Measurements from ENCODE around the gene BCAM. TPM values are rescaled to one million over a fixed set of nuclear protein-coding genes. Genes with fewer than 3 reads are reported as not detected.
"Not testable (repeated sequence)": the region's sequence is repeated elsewhere in the genome, so short reads cannot be mapped to it uniquely, and the experiment has no call there.

BCAM gene
- total RNA-seq, 1 experiment from 2014 or later, result 73.0 TPM

DNA sequence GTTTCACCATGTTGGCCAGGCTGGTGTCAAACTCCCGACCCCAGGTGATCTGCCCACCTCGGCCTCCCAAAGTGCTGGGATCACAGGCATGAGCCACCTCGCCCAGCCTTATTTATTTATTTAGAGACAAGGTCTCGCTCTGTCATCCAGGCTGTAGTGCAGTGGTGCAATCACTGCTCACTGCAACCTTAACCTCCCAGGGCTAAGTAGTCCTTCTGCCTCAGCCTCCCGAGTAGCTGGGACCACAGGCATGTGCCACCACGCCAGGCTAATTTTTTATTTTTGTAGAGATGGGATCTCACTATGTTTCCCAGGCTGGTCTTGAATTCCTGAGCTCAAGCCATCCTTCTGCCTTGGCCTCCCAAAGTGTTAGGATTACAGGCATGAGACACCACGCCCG is 25.5 kb downstream of the BCAM start:
- H3K27me3 Mint-ChIP-seq (ENCODE audit: low read depth), result peaks cover 80% of the 10 kb centered on the region
- H3K79me2 ChIP-seq (ENCODE audit: insufficient read depth, low read length); H3K14ac ChIP-seq (ENCODE audit: insufficient read depth, low read length); H3K27me3 ChIP-seq (ENCODE audit: insufficient read depth, low read length); H3T11ph ChIP-seq (ENCODE audit: low read length); H2BK5ac ChIP-seq (ENCODE audit: insufficient read length, low read length); H4K20me1 ChIP-seq (ENCODE audit: control insufficient read depth, insufficient read depth, insufficient read length); DNase-seq; H3K23me2 ChIP-seq (ENCODE audit: insufficient read length, low read depth, low read length, poor library complexity, severe bottlenecking); H3K56ac ChIP-seq (ENCODE audit: insufficient read length, low read depth, low read length); H3K23ac ChIP-seq (ENCODE audit: insufficient read length, low read depth, low read length); H2BK20ac ChIP-seq (ENCODE audit: low read depth, low read length, poor library complexity, severe bottlenecking); H2BK15ac ChIP-seq (ENCODE audit: low read depth, low read length); H3K4ac ChIP-seq (ENCODE audit: low read depth, low read length); H3K79me1 ChIP-seq (ENCODE audit: insufficient read depth, low read depth, low read length, poor library complexity, severe bottlenecking); H3K27ac ChIP-seq (ENCODE audit: insufficient read length, low read depth, low read length); H2BK12ac ChIP-seq (ENCODE audit: insufficient read length, low read depth, low read length); H3K4me1 ChIP-seq (ENCODE audit: insufficient read depth, low read length); H2AK5ac ChIP-seq (ENCODE audit: insufficient read length, low read length); H3K9me3 ChIP-seq (ENCODE audit: control insufficient read depth, low read depth, low read length); H3K4me1 Mint-ChIP-seq; H4K5ac ChIP-seq (ENCODE audit: insufficient read length, low read depth, low read length); H3K4me3 Mint-ChIP-seq; H4K91ac ChIP-seq (ENCODE audit: insufficient read length, low read depth, low read length); H2AFZ ChIP-seq (ENCODE audit: low read length); H3K18ac ChIP-seq (ENCODE audit: insufficient read length, low read depth, low read length); H3K36me3 Mint-ChIP-seq (ENCODE audit: insufficient read depth in 1 of 3, low read depth in 3 of 3); H3K4me2 ChIP-seq (ENCODE audit: insufficient read depth, insufficient read length, low read length); H3K9me3 Mint-ChIP-seq; H2BK120ac ChIP-seq (ENCODE audit: low read depth, low read length, poor library complexity, severe bottlenecking); H3K9ac ChIP-seq (ENCODE audit: extremely low read depth, insufficient read length, low read length); H4K8ac ChIP-seq (replicated peaks; ENCODE audit: insufficient read length, low read depth, low read length); H3K27ac Mint-ChIP-seq: not testable (repeated sequence)
- no CpG with 5 or more reads among the region's 8 CpGs for WGBS (ENCODE audit: extremely low coverage, insufficient read length, low lambda C conversion rate)

Measured in H9 (cell line).